Activated naive CD4-positive, alpha-beta T cell treated with anti-CD3 and anti-CD28 coated beads, Interleukin-2, amount 50 U/mL, for 72 hours (primary cell): ENCODE results near the gene CALML3. TPM values are rescaled to one million over a fixed set of nuclear protein-coding genes. Genes with fewer than 3 reads are reported as not detected.

Experiments used
- ATAC-seq, 2 donors: fragments of 150-1000 bp; cut with Tn5 transposase; 2 replicates each; pipeline ENCODE4 v1.10.0; 2021; ENCODE audit warnings: mild to moderate bottlenecking in 2 of 2, moderate library complexity in 2 of 2
- DNase-seq, 2 donors: peaks; one replicate each; pipeline ENCODE4 v3.0.0; 2021 to 2022; ENCODE audit warnings: low spot score in 2 of 2
- H3K27ac Mint-ChIP-seq, 2 donors: one replicate each; pipeline ENCODE4 v1.8.0; 2022; ENCODE audit warnings: mild to moderate bottlenecking in 2 of 2, mixed read lengths in 2 of 2
- H3K36me3 Mint-ChIP-seq, 2 donors: one replicate each; pipeline ENCODE4 v1.8.0; 2022; ENCODE audit warnings: mixed read lengths in 2 of 2
- H3K9me3 Mint-ChIP-seq, 2 donors: one replicate each; pipeline ENCODE4 v1.8.0; 2022; ENCODE audit warnings: mixed read lengths in 2 of 2
- total RNA-seq, 2 donors: library from RNA; stranded (reverse); gene quantifications; one replicate each; pipeline ENCODE4 v1.2.3, GENCODE V29; 2022

CALML3 gene
- total RNA-seq, 2 donors from 2014 or later = not detected

DNA sequence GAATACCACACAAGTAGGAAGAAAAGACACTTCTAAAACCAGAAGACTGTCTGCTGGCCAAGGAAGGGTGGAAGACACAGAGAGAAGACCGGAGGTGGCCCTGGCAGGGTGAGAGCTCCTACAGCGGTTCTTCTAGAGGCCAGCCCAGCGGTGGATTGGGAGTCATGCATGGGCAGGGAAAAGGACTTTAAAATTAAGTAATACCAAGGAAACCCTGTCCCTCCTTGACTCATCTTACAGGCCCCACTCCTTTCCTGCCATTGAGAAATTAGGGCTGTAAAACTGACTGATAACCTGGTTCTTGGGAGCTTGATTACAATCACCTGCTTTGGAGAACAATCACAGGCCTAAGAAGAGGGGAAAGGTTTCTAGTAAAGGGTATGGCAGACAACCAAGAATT is 16.1 kb downstream of the CALML3 start:
- no peak overlapping the region for H3K27ac Mint-ChIP-seq
- H3K36me3 Mint-ChIP-seq = peaks cover 0 to 5% of the 10 kb centered on the region in 2 donors
- DNase-seq (peak in 1 of 2 donors; percentile 20), ATAC-seq (no peak)
- H3K9me3 Mint-ChIP-seq = peaks cover 4 to 5% of the 10 kb centered on the region in 2 donors

DNA sequence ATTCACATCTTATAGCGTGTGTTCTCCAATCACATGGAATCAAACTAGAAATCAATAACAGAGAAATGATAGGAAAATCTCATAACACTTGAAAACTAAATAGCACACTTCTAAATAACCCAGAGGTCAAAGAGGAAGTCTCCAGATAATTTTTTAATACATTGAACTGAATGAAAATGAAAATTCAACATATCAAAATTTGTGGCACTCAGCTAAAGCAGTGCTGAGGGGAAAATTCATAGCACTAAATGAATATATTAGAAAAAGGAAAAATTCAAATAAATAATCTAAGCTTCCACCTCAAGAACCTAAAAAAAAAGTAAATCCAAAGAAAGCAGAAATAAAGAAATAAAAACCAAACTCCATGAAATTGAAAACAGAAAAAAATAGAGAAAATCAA is 17.3 kb downstream of the CALML3 start:
- ATAC-seq (no peak), DNase-seq (no peak)
- H3K9me3 Mint-ChIP-seq = peaks cover 4 to 5% of the 10 kb centered on the region in 2 donors
- peaks cover 0 to 5% of the 10 kb centered on the region in 2 donors for H3K36me3 Mint-ChIP-seq
- H3K27ac Mint-ChIP-seq = no peak overlapping the region

DNA sequence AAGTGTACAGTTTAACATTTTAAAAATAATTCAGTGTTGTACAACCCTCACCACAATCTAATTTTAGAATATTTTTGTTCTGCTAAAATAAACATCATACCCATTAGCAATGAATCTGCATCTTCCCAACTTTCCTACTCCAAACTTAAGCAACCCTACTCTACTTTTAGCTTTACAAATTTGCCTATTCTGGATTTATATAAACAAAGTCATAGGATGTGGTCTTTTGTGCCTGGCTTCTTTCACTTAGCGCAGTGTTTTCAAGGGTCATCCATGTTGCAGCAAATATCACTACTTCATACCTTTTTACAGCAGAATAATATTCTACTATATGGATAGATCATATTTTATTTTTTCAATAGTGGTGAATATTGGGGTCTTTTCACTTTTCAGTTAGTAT is 18.9 kb downstream of the CALML3 start:
- no peak for DNase-seq
- Mint-ChIP-seq H3K36me3 (peaks cover 0 to 5% of the 10 kb centered on the region in 2 donors), H3K27ac (no peak overlapping the region), H3K9me3 (peaks cover 4 to 5% of the 10 kb centered on the region in 2 donors)
- ATAC-seq = no peak

DNA sequence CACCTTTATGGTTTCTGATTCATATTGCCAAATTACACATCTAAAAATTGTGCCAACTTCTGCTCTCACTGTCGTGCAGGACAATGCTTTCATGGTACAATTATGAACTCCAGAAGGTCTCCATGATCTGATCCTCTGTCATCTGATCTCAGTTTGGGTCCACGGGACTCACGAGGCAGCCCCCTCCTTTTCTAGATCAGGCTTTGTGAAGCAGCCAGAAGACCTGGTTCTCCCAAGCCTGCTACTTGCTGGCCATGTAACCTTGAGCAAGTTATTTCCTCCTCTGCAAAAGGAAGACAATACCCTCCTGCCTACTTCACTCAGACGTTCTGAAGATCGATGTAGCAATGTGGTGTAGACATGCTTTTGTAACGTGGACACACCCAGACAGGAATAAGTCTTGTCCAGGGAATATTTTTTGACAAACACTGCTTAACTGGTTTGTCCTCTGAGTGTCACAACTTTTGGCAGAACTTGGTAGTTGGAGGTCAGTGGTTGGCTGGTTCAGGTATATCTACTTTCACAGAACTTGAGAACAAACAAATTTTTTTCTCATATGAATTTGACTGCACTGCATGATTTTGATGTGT is 19.6 kb downstream of the CALML3 start:
- Mint-ChIP-seq H3K27ac (no peak overlapping the region), H3K36me3 (peaks cover 0 to 5% of the 10 kb centered on the region in 2 donors), H3K9me3 (peaks cover 4 to 5% of the 10 kb centered on the region in 2 donors)
- DNase-seq = peak in 1 of 2 donors; percentile 18
- ATAC-seq = no peak

DNA sequence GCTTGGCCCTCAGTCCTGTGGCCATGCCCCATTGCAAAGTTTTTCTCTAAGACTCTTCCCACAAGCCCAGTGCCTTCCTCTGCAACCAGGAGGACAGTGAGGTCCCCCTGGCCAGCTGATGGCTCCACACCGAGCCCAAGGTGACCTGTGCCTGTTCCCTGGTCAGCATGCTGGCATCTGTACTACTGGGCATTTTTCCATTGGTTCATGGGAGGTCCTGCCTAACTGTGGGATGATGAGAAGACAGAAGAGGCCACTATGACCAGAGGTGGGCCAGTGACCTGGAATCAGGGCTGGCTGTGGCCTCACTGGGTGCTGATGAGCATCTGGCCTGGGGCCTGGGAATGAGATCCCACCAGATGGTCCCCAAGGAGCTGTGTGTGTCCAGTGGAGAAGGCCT is 20.2 kb downstream of the CALML3 start:
- Mint-ChIP-seq H3K36me3 (peaks cover 0 to 5% of the 10 kb centered on the region in 2 donors), H3K27ac (no peak overlapping the region), H3K9me3 (peaks cover 4 to 5% of the 10 kb centered on the region in 2 donors)
- peak in 1 of 2 donors; percentile 21 for DNase-seq
- no peak for ATAC-seq

DNA sequence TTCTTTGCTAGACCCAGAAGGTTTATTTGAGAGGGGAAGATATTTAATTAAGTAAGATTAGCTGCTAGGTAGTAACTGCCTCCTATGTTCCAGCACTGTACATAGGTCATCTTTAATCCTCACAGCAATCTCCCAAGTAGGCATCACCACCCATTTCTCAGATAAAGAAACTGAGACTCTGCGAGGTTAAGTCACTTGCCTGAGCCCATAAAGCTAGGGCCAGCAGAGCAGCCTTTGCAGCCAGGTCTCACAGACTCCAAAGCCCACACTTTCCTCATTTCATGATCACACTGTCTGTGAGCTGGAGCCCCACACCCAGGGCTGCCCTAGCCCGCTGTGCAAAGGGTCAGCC is 20.6 kb downstream of the CALML3 start:
- ATAC-seq (no peak), DNase-seq (no peak)
- Mint-ChIP-seq H3K9me3 (peaks cover 4 to 5% of the 10 kb centered on the region in 2 donors), H3K27ac (no peak overlapping the region), H3K36me3 (peaks cover 0 to 3% of the 10 kb centered on the region in 2 donors)

DNA sequence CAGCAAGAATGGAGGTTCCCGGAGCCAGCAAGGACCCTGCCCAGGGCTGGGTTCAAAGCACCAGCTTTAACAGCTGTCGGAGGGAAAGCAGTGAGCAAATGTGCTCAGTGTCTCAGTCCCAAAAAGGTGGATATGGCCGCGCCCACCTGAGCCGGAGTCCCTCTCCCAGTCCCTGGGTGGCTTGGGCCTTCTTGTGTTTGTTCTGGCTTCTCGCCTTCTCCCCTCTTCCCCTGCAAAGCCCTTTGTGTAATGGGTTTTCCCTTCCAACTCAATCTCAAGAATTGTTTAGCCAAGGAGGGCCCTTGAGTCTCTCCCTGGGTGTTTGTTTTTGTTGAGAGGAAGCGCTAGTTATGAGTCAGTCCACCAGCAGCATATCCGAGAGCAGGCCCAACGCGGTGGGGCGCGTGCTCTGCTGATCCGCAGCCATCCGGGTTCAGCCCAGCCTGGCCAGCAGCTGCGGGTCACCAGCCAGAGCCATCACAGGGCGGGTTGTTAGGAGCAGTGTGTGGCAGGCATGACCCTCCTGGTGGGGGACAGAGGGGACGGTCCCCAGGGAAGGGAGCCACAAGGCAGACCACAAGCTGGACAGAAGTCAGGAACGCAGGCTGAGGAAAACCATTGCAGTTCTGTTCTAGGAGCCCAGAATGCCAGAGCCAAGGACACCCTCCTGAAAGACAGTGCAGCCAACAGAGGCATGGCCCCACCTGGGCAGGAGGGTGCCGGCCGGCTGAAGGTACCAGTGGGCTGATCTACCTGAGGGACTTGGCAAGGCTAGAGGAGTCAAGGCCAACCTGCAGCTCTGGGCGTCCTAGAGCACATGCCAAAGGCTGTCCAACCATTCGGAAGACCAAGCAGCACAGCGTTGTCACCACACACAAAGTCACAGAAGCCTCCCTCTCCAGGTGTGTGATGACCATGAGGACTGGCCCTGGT is 21.3 kb downstream of the CALML3 start:
- H3K36me3 Mint-ChIP-seq = no peaks in the 10 kb centered on the region
- no peak overlapping the region for H3K27ac Mint-ChIP-seq
- H3K9me3 Mint-ChIP-seq = peaks cover 4 to 5% of the 10 kb centered on the region in 2 donors
- DNase-seq (peak in 1 of 2 donors; percentile 45), ATAC-seq (no peak)

DNA sequence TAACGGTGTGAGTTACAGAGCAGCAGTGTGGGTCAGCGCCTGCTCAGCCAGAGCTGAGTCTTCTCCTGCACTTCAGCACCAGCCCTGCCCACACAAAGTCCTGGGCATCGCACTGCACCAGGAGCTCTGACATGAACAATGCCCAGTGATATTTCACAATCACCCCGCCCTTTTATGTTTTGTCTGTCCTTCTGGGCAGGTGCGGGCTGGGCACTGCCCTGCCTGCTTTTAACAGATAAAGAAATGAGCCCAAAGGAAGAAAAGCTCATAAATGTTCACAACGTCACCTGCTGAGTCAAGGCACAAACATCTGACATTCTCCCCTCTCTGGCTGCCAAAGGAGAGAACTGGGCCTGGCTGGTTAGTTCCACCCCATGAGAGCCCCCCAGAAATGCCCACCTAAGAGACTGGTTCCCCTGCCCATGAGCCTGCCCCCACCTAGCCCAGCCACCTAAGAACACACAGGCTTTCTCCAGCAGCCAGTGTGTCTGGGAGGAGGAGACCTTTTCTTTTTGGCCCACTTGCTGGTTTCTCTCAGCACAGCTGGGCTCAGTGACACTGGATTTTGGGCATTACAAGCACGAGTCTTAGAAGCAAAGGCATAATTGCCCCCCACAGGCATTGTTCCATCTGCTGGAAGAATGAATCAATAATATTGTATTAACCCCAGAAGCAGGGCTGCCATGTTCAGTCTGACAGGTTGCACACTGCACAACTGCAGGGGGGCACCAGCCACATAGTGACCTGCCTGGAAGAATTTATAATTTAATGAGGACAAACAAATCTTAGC is 22.3 kb downstream of the CALML3 start:
- Mint-ChIP-seq H3K9me3 (peaks cover 2 to 4% of the 10 kb centered on the region in 2 donors), H3K27ac (no peak overlapping the region), H3K36me3 (no peaks in the 10 kb centered on the region)
- no peak for ATAC-seq
- peak in 1 of 2 donors; percentile 26 for DNase-seq

DNA sequence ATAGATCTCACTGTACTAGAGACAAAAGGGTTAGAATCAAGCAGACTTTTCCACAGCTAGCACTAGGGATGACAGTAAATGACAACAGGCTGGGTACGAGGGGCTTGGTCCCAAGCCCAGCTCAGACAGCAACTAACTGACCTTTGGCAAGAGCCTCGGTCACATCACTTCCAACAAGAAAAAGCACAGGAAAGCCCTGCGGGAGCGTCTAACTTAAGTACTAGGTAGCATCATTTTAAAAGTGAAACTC is 22.8 kb downstream of the CALML3 start:
- no peak overlapping the region for H3K27ac Mint-ChIP-seq
- H3K9me3 Mint-ChIP-seq = peaks cover 0 to 4% of the 10 kb centered on the region in 2 donors
- ATAC-seq (no peak), DNase-seq (peak in 1 of 2 donors; percentile 6)
- no peaks in the 10 kb centered on the region for H3K36me3 Mint-ChIP-seq

DNA sequence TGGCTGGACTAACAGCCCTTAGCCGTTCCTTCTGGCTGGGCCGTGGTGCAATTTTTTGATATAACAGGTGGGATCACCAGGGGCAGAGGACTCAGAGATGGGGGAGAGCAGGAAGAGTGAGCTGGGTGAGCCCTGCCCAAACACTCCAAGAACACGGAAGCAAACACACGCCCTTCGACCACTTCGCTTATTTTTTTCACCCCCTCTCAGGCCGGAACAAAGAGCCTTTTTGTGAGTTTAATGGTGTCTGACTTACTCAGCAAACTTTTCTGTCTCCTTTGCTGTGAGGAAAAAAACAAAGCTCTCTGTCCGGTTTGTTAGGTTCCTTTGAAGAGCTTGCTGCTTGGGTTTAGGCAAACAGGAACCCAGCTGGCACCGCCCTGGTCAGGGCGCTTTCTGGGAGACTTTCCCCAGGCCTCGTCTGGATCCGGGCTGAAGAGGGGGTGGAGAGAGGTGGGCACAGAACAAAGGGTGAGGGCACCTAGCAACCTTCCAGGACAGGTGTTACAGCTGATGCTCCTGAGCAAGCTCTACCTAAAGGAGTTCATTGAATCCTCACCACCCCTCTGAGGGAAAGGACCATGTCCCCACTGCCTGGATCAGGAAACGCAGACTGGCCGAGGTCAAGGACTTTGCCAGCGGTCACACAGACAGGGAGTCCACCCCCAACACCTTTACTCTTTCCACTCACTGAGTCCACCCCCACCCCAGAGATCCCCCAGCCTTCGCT is 23.3 kb downstream of the CALML3 start:
- Mint-ChIP-seq H3K9me3 (peaks cover 0 to 4% of the 10 kb centered on the region in 2 donors), H3K36me3 (no peaks in the 10 kb centered on the region), H3K27ac (no peak overlapping the region)
- ATAC-seq (no peak), DNase-seq (peak in 1 of 2 donors; percentile 52)

DNA sequence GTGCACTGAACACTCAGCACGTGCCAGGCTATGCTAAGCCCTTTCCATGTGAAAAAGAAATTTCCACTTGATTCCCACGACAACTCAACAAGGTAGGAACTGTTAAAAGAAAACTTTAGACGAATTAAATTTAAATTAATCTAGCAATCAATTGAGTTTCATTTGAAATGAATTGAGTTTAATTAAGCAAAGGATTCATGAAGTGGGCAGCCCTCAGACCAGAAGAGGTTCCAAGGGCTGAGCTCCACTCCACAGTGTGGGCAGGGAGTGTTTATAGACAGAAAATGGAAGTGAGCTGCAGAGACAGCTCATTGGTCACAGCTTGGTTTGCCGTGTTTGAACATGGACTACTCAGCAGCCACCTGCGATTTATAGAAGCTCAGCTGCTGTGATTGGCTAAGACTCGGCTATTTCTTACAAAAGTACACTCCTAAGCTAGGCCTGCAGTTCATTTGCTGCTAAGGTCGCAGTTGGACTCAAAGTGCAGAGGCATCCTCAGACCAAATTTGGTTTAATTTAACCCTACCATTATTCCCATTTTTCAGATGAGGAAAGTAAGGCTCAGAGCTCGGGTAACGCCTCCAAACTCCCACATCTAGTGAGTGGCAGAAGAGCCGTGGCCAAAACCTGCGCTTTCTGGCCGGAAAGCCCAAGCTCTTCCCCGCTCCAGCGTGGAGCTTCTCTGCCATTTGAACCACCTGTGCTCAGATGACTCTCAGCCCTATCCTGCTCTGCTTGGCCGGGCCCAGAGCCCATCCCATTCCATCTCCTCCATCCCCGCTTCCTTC is 24.9 kb downstream of the CALML3 start:
- no peak overlapping the region for H3K27ac Mint-ChIP-seq
- no peaks in the 10 kb centered on the region for H3K9me3 Mint-ChIP-seq
- DNase-seq (no peak), ATAC-seq (no peak)
- no peaks in the 10 kb centered on the region for H3K36me3 Mint-ChIP-seq

DNA sequence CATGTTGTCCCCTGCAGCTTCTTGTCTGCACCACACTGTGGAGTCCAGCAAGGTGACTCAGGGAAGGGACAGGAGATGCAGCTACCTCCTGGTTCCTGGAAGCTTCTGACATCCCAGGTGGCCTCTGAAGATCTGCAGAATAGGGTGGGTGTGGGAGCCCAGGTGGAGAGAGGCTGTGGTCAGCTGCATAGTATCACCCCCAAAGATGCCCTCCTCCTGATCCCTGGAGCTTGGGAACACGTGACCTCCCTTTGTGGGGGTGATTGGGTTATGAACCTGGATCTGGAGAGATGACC is 25.4 kb downstream of the CALML3 start:
- Mint-ChIP-seq H3K9me3 (no peaks in the 10 kb centered on the region), H3K36me3 (no peaks in the 10 kb centered on the region), H3K27ac (no peak overlapping the region)
- ATAC-seq = no peak
- peak in 1 of 2 donors; percentile 51 for DNase-seq

DNA sequence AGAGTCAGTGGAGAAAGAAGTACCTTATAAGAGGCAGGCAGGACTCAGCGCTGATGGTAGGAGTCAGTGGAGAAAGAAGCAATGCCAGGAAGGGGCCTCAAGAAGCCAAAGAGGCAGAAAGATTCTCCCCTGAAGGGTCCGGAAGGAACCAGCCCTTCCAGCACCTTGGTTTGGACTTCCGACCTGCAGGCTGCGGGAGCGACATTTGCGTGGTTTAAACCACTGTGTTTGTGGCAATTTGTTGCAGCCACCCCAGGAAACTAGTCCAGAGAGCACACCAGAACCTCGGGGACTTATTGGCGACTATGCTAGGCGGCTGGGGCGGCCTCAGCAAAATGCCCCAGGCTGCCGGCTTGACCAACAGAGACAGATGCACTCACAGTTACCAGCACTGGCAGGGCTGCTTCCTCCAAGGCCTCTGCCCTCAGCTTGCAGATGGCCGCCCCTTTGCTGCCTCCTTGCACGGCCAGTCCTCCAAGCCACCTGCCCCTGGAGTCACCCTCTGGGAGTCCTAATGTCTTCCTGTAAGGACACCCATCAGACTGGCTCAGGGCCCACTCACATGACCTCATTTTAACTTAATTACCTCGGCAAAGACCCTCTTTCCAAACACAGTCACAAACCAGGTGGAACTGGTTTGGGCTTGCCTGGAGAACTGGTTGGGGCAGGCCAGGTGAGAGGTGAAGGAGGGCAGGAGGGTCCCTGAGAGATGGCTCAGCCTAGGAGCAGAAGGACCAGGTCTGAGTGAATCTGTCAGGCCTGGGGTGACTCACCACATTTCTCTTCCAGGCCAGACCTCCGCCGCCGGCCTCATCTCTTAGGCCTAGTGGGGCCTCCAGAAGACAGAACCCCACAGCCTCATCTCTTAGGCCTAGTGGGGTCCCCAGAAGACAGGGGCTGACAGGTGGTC is 26.1 kb downstream of the CALML3 start:
- Mint-ChIP-seq H3K9me3 (no peaks in the 10 kb centered on the region), H3K27ac (peak overlapping the region in 1 of 2 donors; percentile 70), H3K36me3 (no peaks in the 10 kb centered on the region)
- peak in 1 of 2 donors; percentile 21 for ATAC-seq
- DNase-seq = peak in 1 of 2 donors; percentile 52

DNA sequence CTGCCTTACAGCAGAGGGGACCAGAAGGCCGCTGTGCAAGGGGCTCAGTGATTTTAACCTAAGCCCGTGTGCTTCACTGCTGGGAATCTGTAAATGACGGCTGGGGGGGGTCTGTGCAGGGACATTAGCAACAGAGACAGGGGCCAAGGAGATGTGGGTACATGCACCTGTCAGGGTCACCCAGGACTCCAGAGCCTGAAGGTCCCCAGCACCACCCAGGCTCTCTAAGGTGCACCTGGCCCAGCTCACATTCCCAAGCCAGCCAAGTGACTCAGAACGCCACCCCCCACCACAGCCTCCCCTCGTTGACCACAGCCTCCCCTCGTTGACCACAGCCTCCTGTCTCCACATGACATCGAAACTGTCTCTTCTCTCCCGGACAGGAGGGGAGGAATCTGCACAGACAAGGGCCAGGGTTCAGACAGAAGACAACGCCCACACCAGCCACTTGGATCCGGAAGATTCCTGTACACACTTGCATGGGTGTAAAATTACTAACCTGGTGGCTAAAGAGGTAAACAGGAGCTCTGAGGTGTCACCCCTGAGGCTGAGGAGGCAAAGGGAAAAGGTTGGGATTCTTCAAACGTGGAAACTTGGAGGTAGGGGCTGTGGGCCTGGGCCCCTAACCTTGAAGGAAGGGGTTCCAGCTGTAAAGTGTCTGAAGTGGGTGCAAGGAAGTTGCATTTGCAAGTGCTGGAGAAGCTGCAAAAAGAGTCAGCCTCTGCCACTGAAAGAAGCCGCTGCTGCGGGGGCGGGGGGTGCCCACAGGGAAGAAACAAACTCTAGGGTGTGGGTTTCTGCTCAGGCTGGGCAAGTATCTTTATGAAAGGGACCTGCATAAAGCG is 27.0 kb downstream of the CALML3 start:
- Mint-ChIP-seq H3K27ac (peak overlapping the region in 1 of 2 donors; percentile 70), H3K9me3 (no peaks in the 10 kb centered on the region), H3K36me3 (no peaks in the 10 kb centered on the region)
- peak; percentile 61 to 69 for ATAC-seq
- DNase-seq = peak; percentile 70 to 82
